IMR-90 (cell line): ENCODE results near the gene PCCA. TPM values are rescaled to one million over a fixed set of nuclear protein-coding genes. Genes with fewer than 3 reads are reported as not detected.

Source experiments
- ATAC-seq: fragments of 200-7000 bp; cut with Tn5 transposase; 2 replicates; pipeline ENCODE4 v1.9.1; 2020; ENCODE audit warnings: low read depth, mild to moderate bottlenecking, moderate library complexity
- BruUV-seq: library from RNA; stranded (reverse); fragments of 400-500 nt; replicated peaks from 2 replicates; lab custom pipeline; 2021; lab: Mats Ljungman, UMichigan
- CTCF ChIA-PET: fragments of 300-600 bp; formaldehyde crosslinking; extraction: SDS; loops from one replicate; lab custom pipeline; 2021; ENCODE audit warnings: antibody characterized with exemption; lab: Yijun Ruan, JAX
- POLR2A ChIA-PET: fragments of 300-600 bp; sonication (Branson Sonifier 250); formaldehyde crosslinking; loops from one replicate; lab custom pipeline; 2022; ENCODE audit warnings: antibody characterized with exemption; ENCODE audit not compliant: unreplicated experiment; lab: Charles Lee
- DNase-seq: peaks from one replicate; pipeline ENCODE4 v3.0.0; 2013
- H2AFZ ChIP-seq: replicated peaks from 2 replicates; pipeline ENCODE3; 2013; ENCODE audit warnings: low read length, mild to moderate bottlenecking; ENCODE audit not compliant: poor library complexity
- H2AK5ac ChIP-seq: 2 replicates; pipeline ENCODE4 v1.6.1; 2013; ENCODE audit warnings: low read depth, low read length, inconsistent platforms
- H2AK9ac ChIP-seq: replicated peaks from 2 replicates; pipeline ENCODE3; 2013; ENCODE audit warnings: mild to moderate bottlenecking, low read depth, low read length, moderate library complexity; ENCODE audit not compliant: poor library complexity
- H2BK120ac ChIP-seq: 2 replicates; pipeline ENCODE4 v1.6.1; 2013; ENCODE audit warnings: low read depth, low read length, inconsistent platforms
- H2BK15ac ChIP-seq: 3 replicates; pipeline ENCODE4 v1.6.1; 2013; ENCODE audit warnings: low read depth, low read length, inconsistent platforms
- H2BK20ac ChIP-seq: 2 replicates; pipeline ENCODE4 v1.6.1; 2013; ENCODE audit warnings: low read depth, mild to moderate bottlenecking, inconsistent platforms, low read length, moderate library complexity
- H2BK5ac ChIP-seq: 2 replicates; pipeline ENCODE4 v1.6.1; 2013; ENCODE audit warnings: mild to moderate bottlenecking, low read depth, low read length, inconsistent platforms; ENCODE audit not compliant: poor library complexity, severe bottlenecking
- H3K14ac ChIP-seq: replicated peaks from 2 replicates; pipeline ENCODE4 v1.6.1; 2013; ENCODE audit warnings: low read depth, low read length, inconsistent platforms
- H3K18ac ChIP-seq: 2 replicates; pipeline ENCODE4 v1.6.1; 2013; ENCODE audit warnings: low read depth, low read length, control low read depth
- H3K23ac ChIP-seq: 2 replicates; pipeline ENCODE4 v1.6.1; 2013; ENCODE audit warnings: low read depth, low read length, inconsistent platforms
- H3K27ac ChIP-seq: 2 replicates; pipeline ENCODE4 v1.5.1; 2013; ENCODE audit warnings: mild to moderate bottlenecking, control low read depth, low read length; ENCODE audit not compliant: insufficient read depth
- H3K27me3 ChIP-seq: 2 replicates; pipeline ENCODE4 v1.6.1; 2013; ENCODE audit warnings: low read length; ENCODE audit not compliant: control insufficient read depth, insufficient read depth
- H3K36me3 ChIP-seq: 2 replicates; pipeline ENCODE4 v1.6.1; 2013; ENCODE audit warnings: low read length, mixed read lengths; ENCODE audit not compliant: control insufficient read depth, insufficient read depth
- H3K4ac ChIP-seq: 2 replicates; pipeline ENCODE4 v1.6.1; 2013; ENCODE audit warnings: low read depth, low read length, inconsistent platforms
- H3K4me1 ChIP-seq: 2 replicates; pipeline ENCODE4 v1.6.1; 2013; ENCODE audit warnings: low read length, mixed read lengths; ENCODE audit not compliant: control insufficient read depth, insufficient read depth
- H3K4me2 ChIP-seq: 2 replicates; pipeline ENCODE4 v1.6.1; 2013; ENCODE audit warnings: low read depth, mild to moderate bottlenecking, control low read depth, low read length, moderate library complexity
- H3K4me3 ChIP-seq: 2 replicates; pipeline ENCODE4 v1.5.1; 2013; ENCODE audit warnings: low read depth, mild to moderate bottlenecking, control low read depth, low read length, moderate library complexity; ENCODE audit not compliant: insufficient read depth
- H3K56ac ChIP-seq: 2 replicates; pipeline ENCODE4 v1.6.1; 2013; ENCODE audit warnings: low read length, inconsistent platforms; ENCODE audit not compliant: insufficient read depth; ENCODE audit errors: extremely low read depth
- H3K79me1 ChIP-seq, 2 experiments: 2 replicates each; pipeline ENCODE4 v1.6.1; 2013; ENCODE audit warnings: low read length in 2 of 2, inconsistent platforms in 1 of 2, low read depth in 1 of 2
- H3K9ac ChIP-seq: 2 replicates; pipeline ENCODE4 v1.6.1; 2013; ENCODE audit warnings: low read depth, low read length, control low read depth
- H3K9me1 ChIP-seq: 2 replicates; pipeline ENCODE4 v1.6.1; 2013; ENCODE audit warnings: low read length, inconsistent platforms; ENCODE audit not compliant: insufficient read depth
- H3K9me3 ChIP-seq: 2 replicates; pipeline ENCODE4 v1.6.1; 2013; ENCODE audit warnings: low read length; ENCODE audit not compliant: control insufficient read depth, insufficient read depth
- H4K20me1 ChIP-seq: 2 replicates; pipeline ENCODE4 v1.6.1; 2013; ENCODE audit warnings: low read length, inconsistent platforms; ENCODE audit not compliant: insufficient read depth
- H4K5ac ChIP-seq: 2 replicates; pipeline ENCODE4 v1.6.1; 2013; ENCODE audit warnings: mild to moderate bottlenecking, low read depth, low read length, control low read depth
- H4K8ac ChIP-seq, 2 experiments: 2 replicates each; pipeline ENCODE4 v1.6.1; 2013; ENCODE audit warnings: low read depth in 2 of 2, low read length in 2 of 2, control low read depth in 1 of 2, inconsistent platforms in 1 of 2
- H4K91ac ChIP-seq: 2 replicates; pipeline ENCODE4 v1.6.1; 2013; ENCODE audit warnings: low read depth, low read length, inconsistent platforms; ENCODE audit not compliant: insufficient read depth
- MAFK ChIP-seq: IDR thresholded peaks from 2 replicates; pipeline ENCODE4 v1.6.1; 2012; ENCODE audit warnings: low read depth, low read length, improper control_type of control experiment
- RAD21 ChIP-seq: IDR thresholded peaks from 2 replicates; pipeline ENCODE4 v1.6.1; 2012; ENCODE audit warnings: low read length, improper control_type of control experiment
- RCOR1 ChIP-seq: IDR thresholded peaks from 2 replicates; pipeline ENCODE4 v1.6.1; 2012; ENCODE audit warnings: mild to moderate bottlenecking, low read length, improper control_type of control experiment; ENCODE audit not compliant: insufficient replicate concordance
- USF2 ChIP-seq: fragments of 150-350 bp; IDR thresholded peaks from 2 replicates; pipeline ENCODE4 v1.6.1; 2017; ENCODE audit warnings: mild to moderate bottlenecking, antibody characterized with exemption, low read length, low read depth
- WGBS, 2 experiments: methylation state at CpG; one replicate each; pipeline versions ENCODE4 v1.1.5 to v1.1.7; 2013; ENCODE audit warnings: missing lambda C conversion rate in 2 of 2; ENCODE audit not compliant: insufficient read length in 1 of 2; ENCODE audit errors: extremely low coverage in 2 of 2; 5-methylcytosine and 5-hydroxymethylcytosine counted together
- dilution Hi-C: fragments of 300-500 bp; cut with HindIII; formaldehyde crosslinking; loops from one replicate; pipeline ENCODE4 v1.14.3; 2018; ENCODE audit warnings: low sequenced_read_pairs; ENCODE audit not compliant: unreplicated experiment
- in situ Hi-C: fragments of 300-500 bp; cut with MboI; formaldehyde crosslinking; loops from 3 replicates; pipeline ENCODE4 v1.14.3; 2019; ENCODE audit warnings: low sequenced_read_pairs, inconsistent platforms, mixed read lengths
- intact Hi-C: fragments of 100-400 bp; cut with micrococcal nuclease; formaldehyde crosslinking; loops from 2 replicates; pipeline ENCODE4 v1.10.0; 2022
- polyA plus RNA-seq, 3 experiments: library from polyadenylated mRNA; depleted of rRNA; stranded (reverse); fragments of >200 nt; gene quantifications; 2 replicates each; pipeline ENCODE4 v1.2.3, GENCODE V29; 2012; ENCODE audit warnings: low replicate concordance in 1 of 3
- total RNA-seq: library from RNA; depleted of rRNA; stranded (reverse); fragments of >200 nt; gene quantifications from 2 replicates; pipeline ENCODE4 v1.2.3, GENCODE V29; 2012

Gene PCCA
- total and polyA plus RNA-seq, 2 of the 4 experiments (the other 2 are of a cell fraction), result 7.6 to 24.0 TPM

GRCh38 chr13:100394005-100394695, 305.3 kb downstream of the PCCA start:
- H2BK20ac ChIP-seq, result peak overlapping the region; percentile 71
- H2BK120ac ChIP-seq, result peak overlapping the region; percentile 89
- peak overlapping the region; percentile 9; the same call in 1 of the 2 replicates for H4K91ac ChIP-seq
- WGBS, 2 experiments, result no CpG with 5 or more reads among the region's 9 CpGs
- H3K4me2 ChIP-seq, result peak overlapping the region; percentile 85
- ChIA-PET POLR2A (interaction anchor here (0.5 kb wide), 1 partner anchor 123 kb away, joined by 3 read pairs; no protein-coding TSS in a partner anchor), CTCF (interaction anchor here (0.9 to 1.4 kb wide), 3 partner anchors 28 to 738 kb away, joined by 3 to 5 read pairs (median 3); no protein-coding TSS in a partner anchor)
- intact Hi-C loops, result no loop called here
- H3K4ac ChIP-seq, result peak overlapping the region; percentile 68
- H3K18ac ChIP-seq, result peak overlapping the region; percentile 86; the same call in 1 of the 2 replicates
- dilution Hi-C loops, result no loop called here
- peak overlapping the region; percentile 27; the same call in 1 of the 2 replicates for H3K9ac ChIP-seq
- ATAC-seq (peak; percentile 70), DNase-seq (peak; percentile 92)
- peak overlapping the region; percentile 84 for H3K56ac ChIP-seq
- peak overlapping the region; percentile 82 for H2BK5ac ChIP-seq
- no peaks in the 10 kb centered on the region for H3K9me3 ChIP-seq
- H2AFZ ChIP-seq, result no peak overlapping the region
- H4K5ac ChIP-seq, result peak overlapping the region; percentile 76; the same call in 1 of the 2 replicates
- no TSS peak for BruUV-seq
- no peaks in the 10 kb centered on the region for H3K36me3 ChIP-seq
- H2AK5ac ChIP-seq, result no peak overlapping the region
- peaks cover 2 to 7% of the 10 kb centered on the region in 2 experiments; a peak in 2 of 4 replicates for H3K79me1 ChIP-seq
- TF ChIP-seq MAFK (peak; percentile 21; the same call in 1 of the 2 replicates), USF2 (no peak), RCOR1 (no peak), RAD21 (0 out of 2 replicates have a peak, but pooled peaks have one; percentile 3)
- H4K20me1 ChIP-seq, result no peaks in the 10 kb centered on the region
- peak overlapping the region; percentile 48; the same call in 1 of the 2 replicates for H3K4me3 ChIP-seq
- no peaks in the 10 kb centered on the region for H3K27me3 ChIP-seq
- H3K9me1 ChIP-seq, result 0 out of 2 replicates have a peak, but pooled peaks cover 3% of the 10 kb centered on the region
- peak overlapping the region; percentile 65 for H3K23ac ChIP-seq
- H4K8ac ChIP-seq, result peak overlapping the region; percentile 4 to 76; a peak in 3 of 4 replicates
- peak overlapping the region; percentile 71 for H3K14ac ChIP-seq
- peaks cover 11% of the 10 kb centered on the region for H3K4me1 ChIP-seq
- H2AK9ac ChIP-seq, result no peak overlapping the region
- in situ Hi-C loops, result no loop called here
- peak overlapping the region; percentile 42 for H3K27ac ChIP-seq
- peak overlapping the region; percentile 6; the same call in 1 of the 3 replicates for H2BK15ac ChIP-seq
